ENCODE measurements around the gene GAS2. TPM values are rescaled to one million over a fixed set of nuclear protein-coding genes. Genes with fewer than 3 reads are reported as not detected.

GAS2 gene
- total RNA-seq, 1 donor from 2014 or later: 1.7 TPM

DNA sequence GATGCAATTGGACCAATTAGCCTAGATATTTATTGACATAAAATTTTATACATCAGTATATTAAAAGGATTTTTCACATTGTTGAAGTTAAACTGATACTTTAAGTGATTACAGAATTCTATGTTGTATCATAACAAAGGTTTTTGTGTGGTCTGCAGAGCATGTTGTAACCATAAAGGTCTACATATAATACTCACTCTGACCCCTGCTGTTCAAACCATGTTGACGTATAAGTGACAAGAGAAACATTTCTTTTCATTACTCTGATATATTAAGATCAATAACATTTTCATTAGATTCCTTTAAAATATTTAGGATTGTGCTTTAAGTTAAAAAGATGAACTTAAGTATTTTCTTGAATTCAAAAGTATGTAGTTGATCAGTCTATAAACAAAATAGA lies 63.9 kb downstream of the GAS2 start:
- H3K27ac ChIP-seq: no peak overlapping the region
- no peak overlapping the region for H3K4me3 ChIP-seq
- no peak for DNase-seq
- H3K9me3 ChIP-seq: no peaks in the 10 kb centered on the region
- H3K36me3 ChIP-seq: no peaks in the 10 kb centered on the region
- H3K4me1 ChIP-seq: no peaks in the 10 kb centered on the region
- ATAC-seq: no peak
- TF ChIP-seq, protein P1, sequence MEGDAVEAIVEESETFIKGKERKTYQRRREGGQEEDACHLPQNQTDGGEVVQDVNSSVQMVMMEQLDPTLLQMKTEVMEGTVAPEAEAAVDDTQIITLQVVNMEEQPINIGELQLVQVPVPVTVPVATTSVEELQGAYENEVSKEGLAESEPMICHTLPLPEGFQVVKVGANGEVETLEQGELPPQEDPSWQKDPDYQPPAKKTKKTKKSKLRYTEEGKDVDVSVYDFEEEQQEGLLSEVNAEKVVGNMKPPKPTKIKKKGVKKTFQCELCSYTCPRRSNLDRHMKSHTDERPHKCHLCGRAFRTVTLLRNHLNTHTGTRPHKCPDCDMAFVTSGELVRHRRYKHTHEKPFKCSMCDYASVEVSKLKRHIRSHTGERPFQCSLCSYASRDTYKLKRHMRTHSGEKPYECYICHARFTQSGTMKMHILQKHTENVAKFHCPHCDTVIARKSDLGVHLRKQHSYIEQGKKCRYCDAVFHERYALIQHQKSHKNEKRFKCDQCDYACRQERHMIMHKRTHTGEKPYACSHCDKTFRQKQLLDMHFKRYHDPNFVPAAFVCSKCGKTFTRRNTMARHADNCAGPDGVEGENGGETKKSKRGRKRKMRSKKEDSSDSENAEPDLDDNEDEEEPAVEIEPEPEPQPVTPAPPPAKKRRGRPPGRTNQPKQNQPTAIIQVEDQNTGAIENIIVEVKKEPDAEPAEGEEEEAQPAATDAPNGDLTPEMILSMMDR (IDR thresholded peaks at IDR 0.05): no peak
- no peaks in the 10 kb centered on the region for H3K27me3 ChIP-seq
- intact Hi-C loops (cut with DNase I): no loop called here

DNA sequence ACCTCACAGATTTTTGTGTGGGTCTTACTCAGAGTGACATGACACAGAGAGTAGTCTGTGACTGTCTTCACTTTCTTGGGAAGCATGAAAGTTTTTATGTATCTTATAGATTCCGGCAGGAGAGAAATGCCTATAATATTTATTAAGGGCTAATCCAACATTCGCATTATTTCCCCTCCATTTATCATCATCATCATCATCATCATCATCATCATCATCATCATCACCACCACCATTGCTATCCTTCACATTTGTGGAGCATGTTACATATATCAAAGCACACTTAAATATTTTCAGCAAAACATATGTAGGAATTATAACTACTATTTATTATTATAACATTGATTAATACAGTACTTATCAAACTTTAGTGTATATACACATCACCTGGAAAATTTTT lies 66.2 kb downstream of the GAS2 start:
- Histone ChIP-seq H3K4me1 (no peaks in the 10 kb centered on the region), H3K27ac (no peak overlapping the region), H3K27me3 (no peaks in the 10 kb centered on the region), H3K4me3 (no peak overlapping the region), H3K36me3 (no peaks in the 10 kb centered on the region), H3K9me3 (no peaks in the 10 kb centered on the region)
- no peak for ATAC-seq
- DNase-seq: no peak
- intact Hi-C loops (cut with DNase I): no loop called here
- TF ChIP-seq, protein P1 (IDR thresholded peaks at IDR 0.05): no peak

DNA sequence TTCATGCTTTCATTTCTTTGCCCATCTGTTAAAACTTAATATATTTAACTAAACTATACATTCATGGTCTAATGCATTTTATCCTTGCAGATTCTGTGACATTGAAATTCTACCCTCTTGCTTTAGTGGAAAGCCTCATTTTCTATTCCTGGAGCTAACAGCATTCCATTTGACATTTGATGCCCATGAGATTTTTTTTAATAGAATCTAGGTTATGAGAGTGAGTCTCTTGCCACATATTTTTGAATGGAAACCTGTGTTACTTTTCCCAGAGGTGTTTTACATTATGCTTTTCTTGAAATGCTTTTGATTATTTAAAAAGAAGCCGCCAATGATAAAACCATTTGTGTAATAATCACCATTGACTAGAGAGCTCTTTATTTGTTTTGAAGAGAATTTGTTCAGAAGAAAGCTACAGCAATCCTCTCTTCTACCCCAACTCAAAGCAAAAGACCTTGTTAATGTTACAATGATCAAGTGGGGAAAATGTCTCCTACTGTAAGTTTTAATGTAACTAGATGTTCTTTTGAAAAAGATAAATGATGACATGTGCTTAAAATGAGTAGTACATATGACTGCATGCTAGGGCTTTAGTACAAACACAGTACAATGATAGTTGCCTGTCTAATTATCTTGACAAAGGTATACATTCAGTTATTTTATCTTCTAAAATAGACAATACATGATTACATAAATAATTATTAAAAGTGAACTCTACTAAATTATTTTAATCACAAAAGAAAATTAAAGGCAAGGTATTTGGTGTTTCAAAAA lies 67.3 kb downstream of the GAS2 start:
- no peak for ATAC-seq
- Histone ChIP-seq H3K36me3 (no peaks in the 10 kb centered on the region), H3K4me3 (no peak overlapping the region), H3K27me3 (no peaks in the 10 kb centered on the region), H3K4me1 (no peaks in the 10 kb centered on the region), H3K9me3 (no peaks in the 10 kb centered on the region), H3K27ac (no peak overlapping the region)
- TF ChIP-seq, protein P1 (IDR thresholded peaks at IDR 0.05): no peak
- DNase-seq: no peak
- intact Hi-C loops (cut with DNase I): no loop called here

DNA sequence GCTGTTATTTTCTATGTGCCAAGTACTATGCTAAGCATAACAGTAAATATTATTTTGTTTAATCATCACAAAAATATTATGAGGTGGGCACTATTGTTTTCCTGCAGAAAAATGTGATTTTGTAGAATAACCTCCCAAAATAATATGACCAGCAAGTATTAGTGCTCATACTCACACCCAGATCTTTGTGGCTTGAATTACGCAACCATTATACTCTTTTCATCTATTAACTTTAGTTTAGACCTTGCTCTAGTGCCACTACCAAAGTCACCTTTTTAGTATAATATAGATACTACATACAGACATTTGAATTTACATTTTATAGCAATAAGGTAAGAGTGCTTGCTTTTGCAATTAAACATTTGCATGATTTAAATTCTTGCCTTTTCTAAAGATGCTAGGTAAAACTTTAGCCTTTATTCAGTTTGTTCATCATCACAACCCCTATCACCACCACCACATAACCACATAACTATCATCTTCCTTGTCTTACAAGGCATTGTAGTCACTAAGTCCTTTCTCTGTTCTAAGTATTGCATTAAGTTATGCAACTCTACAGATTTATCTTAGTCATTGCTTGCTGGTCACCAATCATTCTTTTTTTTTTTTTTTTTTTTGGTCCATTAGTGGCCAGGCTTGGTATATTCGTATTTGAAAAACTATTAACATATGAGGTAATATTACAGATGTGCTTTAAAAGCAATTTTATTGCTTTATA lies 68.4 kb downstream of the GAS2 start:
- no peak for DNase-seq
- Histone ChIP-seq H3K36me3 (no peaks in the 10 kb centered on the region), H3K4me1 (no peaks in the 10 kb centered on the region), H3K27me3 (no peaks in the 10 kb centered on the region), H3K9me3 (no peaks in the 10 kb centered on the region), H3K27ac (no peak overlapping the region), H3K4me3 (no peak overlapping the region)
- no peak for ATAC-seq
- intact Hi-C loops (cut with DNase I): no loop called here
- TF ChIP-seq, protein P1 (IDR thresholded peaks at IDR 0.05): no peak

DNA sequence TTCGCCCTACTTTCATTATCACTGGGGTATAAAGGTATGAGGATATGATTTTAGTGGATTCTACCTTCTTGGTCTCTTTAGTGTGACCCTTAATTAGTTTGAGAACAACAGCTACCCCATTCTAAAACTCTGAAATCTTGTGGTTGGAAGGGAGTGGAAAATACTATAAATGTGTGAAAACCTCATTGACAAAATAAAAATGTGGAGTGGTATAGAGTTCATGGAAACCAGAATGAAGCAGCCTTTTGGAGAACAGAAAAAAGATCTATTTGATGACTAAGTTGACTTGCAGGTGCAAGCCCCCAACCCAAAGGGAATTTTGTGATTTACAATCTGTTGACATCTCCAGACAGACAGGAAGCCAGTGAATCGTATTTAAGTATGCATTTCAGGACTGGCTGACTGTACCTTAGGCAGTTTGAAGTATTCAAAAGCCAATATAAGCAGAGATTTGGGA lies 75.8 kb downstream of the GAS2 start:
- H3K27me3 ChIP-seq: no peaks in the 10 kb centered on the region
- TF ChIP-seq, protein P1 (IDR thresholded peaks at IDR 0.05): no peak
- H3K4me1 ChIP-seq: no peaks in the 10 kb centered on the region
- intact Hi-C loops (cut with DNase I): no loop called here
- H3K4me3 ChIP-seq: no peak overlapping the region
- no peaks in the 10 kb centered on the region for H3K9me3 ChIP-seq
- no peak overlapping the region for H3K27ac ChIP-seq
- H3K36me3 ChIP-seq: no peaks in the 10 kb centered on the region
- DNase-seq: no peak
- ATAC-seq: no peak

All from upper lobe of right lung (tissue), 1 donor.